ENCODE data around the gene RIOK3. TPM values are rescaled to one million over a fixed set of nuclear protein-coding genes. Genes with fewer than 3 reads are reported as not detected.

Gene RIOK3
- polyA plus RNA-seq, 2 of the 4 experiments (the other 2 are of a cell fraction) = 25.3 to 43.3 TPM

DNA sequence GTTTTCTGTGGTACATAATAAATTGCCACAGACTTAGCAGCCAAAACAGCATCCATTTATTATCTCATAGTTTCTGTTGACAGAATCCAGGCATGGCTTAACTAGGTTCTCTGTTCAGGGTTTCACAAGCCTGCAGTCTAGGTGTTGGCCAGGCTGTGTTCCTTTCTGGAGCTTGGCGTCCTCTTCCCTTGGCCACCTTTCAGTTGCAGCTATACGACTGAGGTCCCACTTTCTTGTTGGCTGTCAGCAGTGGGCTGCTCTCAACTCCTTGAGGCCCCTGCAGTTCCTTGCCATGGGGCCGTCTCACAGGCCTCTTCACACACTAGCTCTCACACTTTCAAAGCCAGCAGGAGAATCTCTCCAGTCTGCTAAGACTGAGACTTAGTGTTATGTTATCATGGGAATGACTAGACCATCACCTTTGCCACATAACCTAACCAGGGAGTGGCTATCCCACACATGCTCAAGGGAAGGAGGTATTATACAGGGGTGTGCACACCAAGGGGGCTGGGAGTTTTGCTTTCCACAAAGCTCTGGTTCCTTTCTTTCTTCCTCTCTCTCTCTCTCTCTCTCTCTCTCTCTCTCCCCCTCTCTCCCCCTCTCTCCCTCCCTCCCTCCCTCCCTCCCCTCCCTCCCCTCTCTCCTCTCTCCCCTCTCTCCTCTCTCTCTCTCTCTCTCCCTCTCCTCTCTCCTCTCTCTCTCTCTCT is 15.8 kb downstream of the RIOK3 start:
- Histone ChIP-seq H3K9me3 (no peaks in the 10 kb centered on the region), H3K4me1 (no peaks in the 10 kb centered on the region), H3K4me3 (no peak overlapping the region), H3K4me2 (no peak overlapping the region), H3K27ac (no peak overlapping the region)
- POLR2A ChIA-PET = no interaction called here
- ATAC-seq (no peak), FAIRE-seq (no peak), DNase-seq (ENCODE audit: low read depth in 1 of 2, low spot score in 1 of 2) (no peak)
- 91% methylated on average over 3 of the region's 3 CpGs for WGBS (ENCODE audit: missing lambda C conversion rate)
- CTCF ChIA-PET = no interaction called here
- TF ChIP-seq, protein P1, sequence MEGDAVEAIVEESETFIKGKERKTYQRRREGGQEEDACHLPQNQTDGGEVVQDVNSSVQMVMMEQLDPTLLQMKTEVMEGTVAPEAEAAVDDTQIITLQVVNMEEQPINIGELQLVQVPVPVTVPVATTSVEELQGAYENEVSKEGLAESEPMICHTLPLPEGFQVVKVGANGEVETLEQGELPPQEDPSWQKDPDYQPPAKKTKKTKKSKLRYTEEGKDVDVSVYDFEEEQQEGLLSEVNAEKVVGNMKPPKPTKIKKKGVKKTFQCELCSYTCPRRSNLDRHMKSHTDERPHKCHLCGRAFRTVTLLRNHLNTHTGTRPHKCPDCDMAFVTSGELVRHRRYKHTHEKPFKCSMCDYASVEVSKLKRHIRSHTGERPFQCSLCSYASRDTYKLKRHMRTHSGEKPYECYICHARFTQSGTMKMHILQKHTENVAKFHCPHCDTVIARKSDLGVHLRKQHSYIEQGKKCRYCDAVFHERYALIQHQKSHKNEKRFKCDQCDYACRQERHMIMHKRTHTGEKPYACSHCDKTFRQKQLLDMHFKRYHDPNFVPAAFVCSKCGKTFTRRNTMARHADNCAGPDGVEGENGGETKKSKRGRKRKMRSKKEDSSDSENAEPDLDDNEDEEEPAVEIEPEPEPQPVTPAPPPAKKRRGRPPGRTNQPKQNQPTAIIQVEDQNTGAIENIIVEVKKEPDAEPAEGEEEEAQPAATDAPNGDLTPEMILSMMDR (IDR thresholded peaks at IDR 0.05) = no peak
- TF ChIP-seq RNF2 (IDR thresholded peaks at IDR 0.05; ENCODE audit: borderline replicate concordance, low read depth) (no peak), EHF (CRISPR knock-in tag; IDR thresholded peaks at IDR 0.05) (no peak), JUN (IDR thresholded peaks at IDR 0.05) (no peak), JUNB (IDR thresholded peaks at IDR 0.05) (no peak), HOXB5 (CRISPR knock-in tag; IDR thresholded peaks at IDR 0.05) (no peak), CBX8 (IDR thresholded peaks at IDR 0.05) (no peak), CHD4 (IDR thresholded peaks at IDR 0.05; ENCODE audit: borderline replicate concordance) (no peak), KDM1A (IDR thresholded peaks at IDR 0.05; ENCODE audit: low read depth) (no peak), CBX2 (IDR thresholded peaks at IDR 0.05; ENCODE audit: borderline replicate concordance, low read depth) (no peak), KDM5A (IDR thresholded peaks at IDR 0.05) (no peak)
- TF ChIP-seq, protein P2, sequence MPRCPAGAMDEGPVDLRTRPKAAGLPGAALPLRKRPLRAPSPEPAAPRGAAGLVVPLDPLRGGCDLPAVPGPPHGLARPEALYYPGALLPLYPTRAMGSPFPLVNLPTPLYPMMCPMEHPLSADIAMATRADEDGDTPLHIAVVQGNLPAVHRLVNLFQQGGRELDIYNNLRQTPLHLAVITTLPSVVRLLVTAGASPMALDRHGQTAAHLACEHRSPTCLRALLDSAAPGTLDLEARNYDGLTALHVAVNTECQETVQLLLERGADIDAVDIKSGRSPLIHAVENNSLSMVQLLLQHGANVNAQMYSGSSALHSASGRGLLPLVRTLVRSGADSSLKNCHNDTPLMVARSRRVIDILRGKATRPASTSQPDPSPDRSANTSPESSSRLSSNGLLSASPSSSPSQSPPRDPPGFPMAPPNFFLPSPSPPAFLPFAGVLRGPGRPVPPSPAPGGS (IDR thresholded peaks at IDR 0.05) = no peak

DNA sequence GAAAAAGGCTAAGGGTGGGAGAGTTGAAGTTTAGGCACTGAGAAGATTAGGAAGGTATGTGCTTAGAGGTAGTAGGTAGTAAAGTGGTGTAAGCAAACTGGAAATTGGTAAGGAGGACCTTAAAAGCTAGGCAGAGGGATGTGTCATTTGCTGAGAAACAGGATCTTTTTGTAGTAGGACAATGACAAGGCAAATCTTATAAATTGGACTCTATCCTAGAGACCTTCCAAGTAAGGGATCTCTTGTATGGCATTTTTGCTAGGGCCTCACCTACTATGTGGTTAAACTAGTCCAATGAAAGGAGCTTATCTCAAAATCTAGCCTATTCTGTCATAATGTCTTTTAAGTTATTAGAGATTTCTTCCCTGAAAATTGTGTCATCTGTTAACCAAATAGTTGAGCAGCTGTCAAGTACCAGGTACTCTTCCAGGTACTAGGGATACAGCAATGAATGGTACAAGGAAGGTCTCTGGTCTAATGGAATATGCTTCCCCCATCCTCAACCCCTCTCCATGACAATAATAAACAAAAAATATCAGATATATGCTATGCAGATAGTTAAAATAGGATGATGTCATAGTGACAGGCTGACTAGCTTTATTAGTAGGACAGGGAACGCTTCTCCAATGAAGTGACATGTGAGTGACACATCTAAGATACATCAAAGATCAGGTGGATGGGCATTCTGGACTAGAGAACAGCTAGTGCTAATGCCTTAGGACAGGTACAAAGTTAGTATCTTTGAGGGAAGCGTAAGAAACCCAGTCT is 17.7 kb downstream of the RIOK3 start:
- Histone ChIP-seq H3K27ac (no peak overlapping the region), H3K4me1 (no peaks in the 10 kb centered on the region), H3K4me2 (no peak overlapping the region), H3K9me3 (no peaks in the 10 kb centered on the region), H3K4me3 (no peak overlapping the region)
- ChIA-PET CTCF (no interaction called here), POLR2A (no interaction called here)
- DNase-seq (ENCODE audit: low read depth in 1 of 2, low spot score in 1 of 2) (no peak), FAIRE-seq (no peak), ATAC-seq (no peak)
- WGBS (ENCODE audit: missing lambda C conversion rate) = 96% methylated on average over 2 of the region's 2 CpGs
- TF ChIP-seq HEYL (CRISPR knock-in tag; IDR thresholded peaks at IDR 0.05) = no peak
- TF ChIP-seq RAD21 (conservative IDR thresholded peaks at IDR 0.05 in 1 of 2, IDR thresholded peaks at IDR 0.05 in 1 of 2) = no peak
- TF ChIP-seq RNF2 (IDR thresholded peaks at IDR 0.05; ENCODE audit: borderline replicate concordance, low read depth) = no peak
- TF ChIP-seq FOXS1 (CRISPR knock-in tag; IDR thresholded peaks at IDR 0.05) = no peak
- TF ChIP-seq, protein P3, sequence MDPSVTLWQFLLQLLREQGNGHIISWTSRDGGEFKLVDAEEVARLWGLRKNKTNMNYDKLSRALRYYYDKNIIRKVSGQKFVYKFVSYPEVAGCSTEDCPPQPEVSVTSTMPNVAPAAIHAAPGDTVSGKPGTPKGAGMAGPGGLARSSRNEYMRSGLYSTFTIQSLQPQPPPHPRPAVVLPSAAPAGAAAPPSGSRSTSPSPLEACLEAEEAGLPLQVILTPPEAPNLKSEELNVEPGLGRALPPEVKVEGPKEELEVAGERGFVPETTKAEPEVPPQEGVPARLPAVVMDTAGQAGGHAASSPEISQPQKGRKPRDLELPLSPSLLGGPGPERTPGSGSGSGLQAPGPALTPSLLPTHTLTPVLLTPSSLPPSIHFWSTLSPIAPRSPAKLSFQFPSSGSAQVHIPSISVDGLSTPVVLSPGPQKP (IDR thresholded peaks at IDR 0.05; ENCODE audit: low read depth, low read length) = no peak
- no peak for TF ChIP-seq FOSL2 (IDR thresholded peaks at IDR 0.05)
- no peak for TF ChIP-seq FOSL2 (CRISPR knock-in tag; IDR thresholded peaks at IDR 0.05)
- TF ChIP-seq RARB (CRISPR knock-in tag; IDR thresholded peaks at IDR 0.05) = no peak
- TF ChIP-seq, protein P4, sequence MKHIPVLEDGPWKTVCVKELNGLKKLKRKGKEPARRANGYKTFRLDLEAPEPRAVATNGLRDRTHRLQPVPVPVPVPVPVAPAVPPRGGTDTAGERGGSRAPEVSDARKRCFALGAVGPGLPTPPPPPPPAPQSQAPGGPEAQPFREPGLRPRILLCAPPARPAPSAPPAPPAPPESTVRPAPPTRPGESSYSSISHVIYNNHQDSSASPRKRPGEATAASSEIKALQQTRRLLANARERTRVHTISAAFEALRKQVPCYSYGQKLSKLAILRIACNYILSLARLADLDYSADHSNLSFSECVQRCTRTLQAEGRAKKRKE (CRISPR knock-in tag; IDR thresholded peaks at IDR 0.05; ENCODE audit: low read depth) = no peak
- no peak for TF ChIP-seq MAFK (IDR thresholded peaks at IDR 0.05; ENCODE audit: partially characterized antibody)
- TF ChIP-seq HOXA7 (CRISPR knock-in tag; IDR thresholded peaks at IDR 0.05) = no peak
- TF ChIP-seq JUN (IDR thresholded peaks at IDR 0.05) = no peak

Data from A549 (cell line).